Suprapubic skin (tissue), 4 donors: Measurements from ENCODE around the gene ST6GAL1. TPM values are rescaled to one million over a fixed set of nuclear protein-coding genes. Genes with fewer than 3 reads are reported as not detected.

Source experiments
- DNase-seq, 2 donors: peaks; one replicate each; pipeline ENCODE4 v3.0.0-alpha.2; 2019; ENCODE audit warnings: low spot score in 2 of 2
- H3K27ac ChIP-seq: fragments of 200-600 bp; sonication (generic); one replicate; pipeline ENCODE4 v1.5.1; 2019
- H3K27me3 ChIP-seq: fragments of 200-600 bp; sonication (generic); one replicate; pipeline ENCODE4 v1.5.1; 2019
- H3K36me3 ChIP-seq: fragments of 200-600 bp; sonication (generic); one replicate; pipeline ENCODE4 v1.5.1; 2019
- H3K4me1 ChIP-seq: fragments of 200-600 bp; sonication (generic); one replicate; pipeline ENCODE4 v1.5.1; 2019
- H3K4me3 ChIP-seq: fragments of 200-600 bp; sonication (generic); one replicate; pipeline ENCODE4 v1.5.1; 2019; ENCODE audit warnings: mild to moderate bottlenecking
- H3K9me3 ChIP-seq: fragments of 200-600 bp; sonication (generic); one replicate; pipeline ENCODE4 v1.5.1; 2019
- EP300 ChIP-seq: sonication (generic); formaldehyde crosslinking; IDR thresholded peaks from one replicate; pipeline ENCODE4 v1.6.1; 2017; ENCODE audit warnings: antibody characterized with exemption
- POLR2A ChIP-seq, 2 donors: fragments of 450-650 bp; IDR thresholded peaks; one replicate each; pipeline ENCODE4 v1.6.1; 2017; ENCODE audit warnings: antibody characterized with exemption in 2 of 2, mild to moderate bottlenecking in 2 of 2, moderate library complexity in 2 of 2
- POLR2AphosphoS5 ChIP-seq, 3 donors: sonication (generic); formaldehyde crosslinking; IDR thresholded peaks; one replicate each; pipeline ENCODE4 v1.6.1; 2017; ENCODE audit warnings: antibody characterized with exemption in 3 of 3
- WGBS: methylation state at CpG from one replicate; pipeline ENCODE4 v1.1.5; 2018; 5-methylcytosine and 5-hydroxymethylcytosine counted together
- total RNA-seq, 4 donors: library from RNA; depleted of rRNA; stranded (reverse); fragments of >200 nt; gene quantifications; one replicate each; pipeline ENCODE4 v1.1.0, GENCODE V29; 2016
- TF ChIP-seq, protein P1 (sequence below), 2 donors: fragments of 200-600 bp in 1 of 2; fragments of 450-650 bp in 1 of 2; sonication (generic) in 1 of 2; IDR thresholded peaks; one replicate each; pipeline ENCODE4 v1.5.1; 2016 to 2019; ENCODE audit warnings: antibody characterized with exemption in 2 of 2, mild to moderate bottlenecking in 1 of 2, moderate library complexity in 1 of 2

The ST6GAL1 gene
- total RNA-seq, 4 donors from 2014 or later: 23.9 to 42.2 (median 31.9) TPM

DNA sequence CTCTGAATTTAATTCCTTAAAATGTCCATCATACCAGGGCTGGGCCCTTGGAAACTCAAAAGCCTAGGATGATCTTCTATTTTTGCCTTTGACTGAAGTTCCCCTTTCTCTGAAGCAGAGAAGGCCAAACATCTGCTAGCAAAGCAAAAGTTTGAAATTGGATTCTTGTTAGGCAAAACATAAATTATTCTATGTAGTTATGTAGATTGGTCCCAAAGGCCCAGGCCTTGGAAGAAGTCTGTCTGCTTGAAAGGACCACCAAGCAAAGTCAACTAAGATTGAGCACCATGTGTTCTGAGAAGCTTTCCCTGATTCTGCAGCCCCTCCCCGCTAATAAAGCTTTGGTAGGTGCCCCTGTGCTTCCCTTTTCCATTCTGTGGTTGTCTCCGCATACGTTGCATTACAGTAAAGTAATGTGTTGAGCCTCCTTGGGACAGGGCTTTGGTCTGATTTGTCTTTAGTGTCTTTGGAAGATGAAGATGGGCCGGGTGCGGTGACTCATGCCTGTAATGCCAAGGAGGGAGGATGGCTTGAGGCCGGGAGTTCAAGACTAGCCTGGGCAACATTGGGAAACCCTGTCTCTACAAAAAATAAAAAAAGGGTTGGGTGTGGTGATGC, 152.5 kb downstream of the ST6GAL1 start:
- Histone ChIP-seq H3K4me1 (no peaks in the 10 kb centered on the region), H3K9me3 (no peaks in the 10 kb centered on the region), H3K4me3 (no peak overlapping the region), H3K27me3 (no peaks in the 10 kb centered on the region), H3K36me3 (no peaks in the 10 kb centered on the region), H3K27ac (no peak overlapping the region)
- DNase-seq: no peak
- TF ChIP-seq EP300 (no peak), POLR2A (IDR thresholded peaks at IDR 0.05) (no peak), POLR2AphosphoS5 (IDR thresholded peaks at IDR 0.05) (no peak)
- TF ChIP-seq, protein P1, sequence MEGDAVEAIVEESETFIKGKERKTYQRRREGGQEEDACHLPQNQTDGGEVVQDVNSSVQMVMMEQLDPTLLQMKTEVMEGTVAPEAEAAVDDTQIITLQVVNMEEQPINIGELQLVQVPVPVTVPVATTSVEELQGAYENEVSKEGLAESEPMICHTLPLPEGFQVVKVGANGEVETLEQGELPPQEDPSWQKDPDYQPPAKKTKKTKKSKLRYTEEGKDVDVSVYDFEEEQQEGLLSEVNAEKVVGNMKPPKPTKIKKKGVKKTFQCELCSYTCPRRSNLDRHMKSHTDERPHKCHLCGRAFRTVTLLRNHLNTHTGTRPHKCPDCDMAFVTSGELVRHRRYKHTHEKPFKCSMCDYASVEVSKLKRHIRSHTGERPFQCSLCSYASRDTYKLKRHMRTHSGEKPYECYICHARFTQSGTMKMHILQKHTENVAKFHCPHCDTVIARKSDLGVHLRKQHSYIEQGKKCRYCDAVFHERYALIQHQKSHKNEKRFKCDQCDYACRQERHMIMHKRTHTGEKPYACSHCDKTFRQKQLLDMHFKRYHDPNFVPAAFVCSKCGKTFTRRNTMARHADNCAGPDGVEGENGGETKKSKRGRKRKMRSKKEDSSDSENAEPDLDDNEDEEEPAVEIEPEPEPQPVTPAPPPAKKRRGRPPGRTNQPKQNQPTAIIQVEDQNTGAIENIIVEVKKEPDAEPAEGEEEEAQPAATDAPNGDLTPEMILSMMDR (IDR thresholded peaks at IDR 0.05): no peak
- 85% methylated on average over 6 of the region's 6 CpGs for WGBS

DNA sequence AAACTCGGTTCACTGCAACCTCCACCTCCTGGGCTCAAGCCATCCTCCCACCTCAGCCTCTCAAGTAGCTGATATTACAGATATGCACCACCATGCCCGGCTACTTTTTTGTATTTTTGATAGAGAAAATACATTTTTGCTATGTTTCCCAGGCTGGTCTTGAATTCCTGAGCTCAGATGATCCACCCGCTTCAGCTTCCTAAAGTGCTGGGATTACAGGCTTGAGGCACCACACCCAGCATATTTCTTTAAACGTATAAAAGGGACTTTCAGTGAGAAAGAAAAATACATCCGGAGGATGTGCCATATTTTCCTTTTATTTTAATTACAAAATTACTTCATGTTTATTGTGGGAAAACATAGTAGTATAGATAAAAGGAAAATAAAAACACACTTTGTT, 153.8 kb downstream of the ST6GAL1 start:
- Histone ChIP-seq H3K36me3 (no peaks in the 10 kb centered on the region), H3K4me1 (no peaks in the 10 kb centered on the region), H3K9me3 (no peaks in the 10 kb centered on the region), H3K27ac (no peak overlapping the region), H3K27me3 (no peaks in the 10 kb centered on the region), H3K4me3 (no peak overlapping the region)
- TF ChIP-seq POLR2A (IDR thresholded peaks at IDR 0.05): no peak
- TF ChIP-seq, protein P1 (IDR thresholded peaks at IDR 0.05): no peak
- TF ChIP-seq POLR2AphosphoS5 (IDR thresholded peaks at IDR 0.05): no peak
- TF ChIP-seq EP300: no peak
- DNase-seq: no peak
- WGBS: 55% methylated on average over 5 of the region's 5 CpGs

GRCh38 chr3:187084580-187084979, 154.3 kb downstream of the ST6GAL1 start:
- Histone ChIP-seq H3K4me3 (no peak overlapping the region), H3K4me1 (no peaks in the 10 kb centered on the region), H3K36me3 (no peaks in the 10 kb centered on the region), H3K27me3 (no peaks in the 10 kb centered on the region), H3K9me3 (no peaks in the 10 kb centered on the region), H3K27ac (no peak overlapping the region)
- TF ChIP-seq POLR2A (IDR thresholded peaks at IDR 0.05): no peak
- TF ChIP-seq EP300: no peak
- TF ChIP-seq POLR2AphosphoS5 (IDR thresholded peaks at IDR 0.05): no peak
- TF ChIP-seq, protein P1 (IDR thresholded peaks at IDR 0.05): no peak
- 27% methylated on average over 2 of the region's 2 CpGs for WGBS
- DNase-seq: no peak

GRCh38 chr3:187085021-187085666, 154.8 kb downstream of the ST6GAL1 start:
- TF ChIP-seq EP300 (no peak), POLR2AphosphoS5 (IDR thresholded peaks at IDR 0.05) (no peak), POLR2A (IDR thresholded peaks at IDR 0.05) (no peak)
- TF ChIP-seq, protein P1 (IDR thresholded peaks at IDR 0.05): no peak
- 78% methylated on average over 5 of the region's 5 CpGs for WGBS
- Histone ChIP-seq H3K27ac (no peak overlapping the region), H3K36me3 (no peaks in the 10 kb centered on the region), H3K4me1 (no peaks in the 10 kb centered on the region), H3K9me3 (no peaks in the 10 kb centered on the region), H3K4me3 (no peak overlapping the region), H3K27me3 (no peaks in the 10 kb centered on the region)
- no peak for DNase-seq

- no peaks in the 10 kb centered on the region for H3K27me3 ChIP-seq
- H3K36me3 ChIP-seq: no peaks in the 10 kb centered on the region
- H3K27ac ChIP-seq: no peak overlapping the region
- DNase-seq: no peak
- H3K4me1 ChIP-seq: no peaks in the 10 kb centered on the region
- no peaks in the 10 kb centered on the region for H3K9me3 ChIP-seq
- WGBS: 96% methylated on average over 1 of the region's 1 CpG
- TF ChIP-seq, protein P1 (IDR thresholded peaks at IDR 0.05): no peak
- no peak overlapping the region for H3K4me3 ChIP-seq
Observed at GRCh38 chr3:187085933-187086332, 155.6 kb downstream of the ST6GAL1 start.
